Left ventricle myocardium inferior (tissue), 1 donor: Measurements from ENCODE around the gene PARP6. TPM values are rescaled to one million over a fixed set of nuclear protein-coding genes. Genes with fewer than 3 reads are reported as not detected.
"Not testable (repeated sequence)": the region's sequence is repeated elsewhere in the genome, so short reads cannot be mapped to it uniquely, and the experiment has no call there.

Experiments
- DNase-seq: peaks from one replicate; pipeline ENCODE4 v3.0.0-alpha.2; 2020
- H3K27ac ChIP-seq: fragments of 200-600 bp; replicated peaks from 2 replicates; pipeline ENCODE4 v1.8.0; 2021
- H3K27me3 ChIP-seq: fragments of 200-600 bp; 2 replicates; pipeline ENCODE4 v1.8.0; 2021; ENCODE audit warnings: low read depth
- H3K36me3 ChIP-seq: fragments of 200-600 bp; 2 replicates; pipeline ENCODE4 v1.8.0; 2021
- H3K4me1 ChIP-seq: fragments of 200-600 bp; 2 replicates; pipeline ENCODE4 v1.8.0; 2021
- H3K4me3 ChIP-seq: fragments of 200-600 bp; 2 replicates; pipeline ENCODE4 v1.8.0; 2021; ENCODE audit warnings: mild to moderate bottlenecking, moderate library complexity
- H3K9me3 ChIP-seq: fragments of 200-600 bp; replicated peaks from 2 replicates; pipeline ENCODE4 v1.8.0; 2021
- CTCF ChIP-seq: fragments of 200-600 bp; IDR thresholded peaks from 2 replicates; pipeline ENCODE4 v1.8.0; 2021; ENCODE audit warnings: antibody characterized with exemption, mild to moderate bottlenecking, borderline replicate concordance
- intact Hi-C: fragments of 100-400 bp; cut with micrococcal nuclease; formaldehyde crosslinking; loops from one replicate; pipeline ENCODE4 v1.11.0; 2022
- total RNA-seq: library from RNA; stranded (reverse); fragmentation: NEBNext Ultra II Directional; extraction: Animal tissue kit (Norgen Biotek cat#: 25700); gene quantifications from one replicate; pipeline ENCODE4 v1.2.1, GENCODE V29; 2021
- donor health status: DM: no; HTN: yes; CAD: no; lungs with severe emphysema.

The PARP6 gene
- total RNA-seq, 1 donor from 2014 or later: 43.6 TPM

GRCh38 chr15:72278737-72279136 lies 6.4 kb upstream of the PARP6 start:
- Histone ChIP-seq H3K27me3 (no peaks in the 10 kb centered on the region), H3K4me1 (no peaks in the 10 kb centered on the region), H3K4me3 (no peak overlapping the region), H3K9me3 (no peaks in the 10 kb centered on the region), H3K36me3 (no peaks in the 10 kb centered on the region), H3K27ac (no peak overlapping the region)
- intact Hi-C loops: no loop called here
- no peak for TF ChIP-seq CTCF
- no peak for DNase-seq

- H3K4me1 ChIP-seq: peaks cover 18% of the 10 kb centered on the region
- no peaks in the 10 kb centered on the region for H3K27me3 ChIP-seq
- no peaks in the 10 kb centered on the region for H3K9me3 ChIP-seq
- TF ChIP-seq CTCF: no peak
- H3K36me3 ChIP-seq: no peaks in the 10 kb centered on the region
- intact Hi-C loops: no loop called here
- no peak overlapping the region for H3K4me3 ChIP-seq
- DNase-seq: no peak
- H3K27ac ChIP-seq: no peak overlapping the region
Measured at GRCh38 chr15:72276326-72276700, 4.0 kb upstream of the PARP6 start.

- H3K36me3 ChIP-seq, H3K27me3 ChIP-seq, H3K4me3 ChIP-seq, intact Hi-C loops, H3K27ac ChIP-seq, H3K9me3 ChIP-seq, DNase-seq: not testable (repeated sequence)
- peaks cover 23% of the 10 kb centered on the region for H3K4me1 ChIP-seq
Measured at GRCh38 chr15:72275635-72276325, 3.4 kb upstream of the PARP6 start.

GRCh38 chr15:72272997-72273352 lies 621 bp upstream of the PARP6 start:
- H3K4me1 ChIP-seq: peaks cover 36% of the 10 kb centered on the region
- peak; percentile 2 for TF ChIP-seq CTCF
- intact Hi-C loops: no loop called here
- DNase-seq: no peak
- H3K9me3 ChIP-seq: no peaks in the 10 kb centered on the region
- H3K36me3 ChIP-seq: peaks cover 6% of the 10 kb centered on the region
- H3K27ac ChIP-seq: peak overlapping the region; percentile 94
- no peaks in the 10 kb centered on the region for H3K27me3 ChIP-seq
- peak overlapping the region; percentile 94 for H3K4me3 ChIP-seq

GRCh38 chr15:72271895-72272212 lies 500 bp downstream of the PARP6 start:
- Histone ChIP-seq H3K4me3 (peak overlapping the region; percentile 94), H3K4me1 (peaks cover 36% of the 10 kb centered on the region), H3K9me3 (no peaks in the 10 kb centered on the region), H3K27me3 (no peaks in the 10 kb centered on the region), H3K27ac (peak overlapping the region; percentile 94), H3K36me3 (peaks cover 17% of the 10 kb centered on the region)
- intact Hi-C loops: no loop called here
- DNase-seq: no peak
- no peak for TF ChIP-seq CTCF

- intact Hi-C loops: no loop called here
- Histone ChIP-seq H3K4me1 (peaks cover 36% of the 10 kb centered on the region), H3K27ac (no peak overlapping the region), H3K27me3 (no peaks in the 10 kb centered on the region), H3K9me3 (no peaks in the 10 kb centered on the region), H3K4me3 (peak overlapping the region; percentile 94), H3K36me3 (peaks cover 23% of the 10 kb centered on the region)
- DNase-seq: no peak
- no peak for TF ChIP-seq CTCF
Measured at GRCh38 chr15:72271221-72271620, 1.1 kb downstream of the PARP6 start.
